SIG-M5 treated with dmso at 0.1 percent for 504 hours (cell line): ENCODE results near the gene FGF14.

Experiments
- DNase-seq: peaks from one replicate; lab custom pipeline; 2025; ENCODE audit not compliant: unreplicated experiment; lab: John Stamatoyannopoulos, UW

The FGF14 gene

GRCh38 chr13:102401766-102402165 is at the start of gene FGF14:
TSS of gene FGF14 (minus strand) at chr13:102402048.
- no peak for DNase-seq

- no peak for DNase-seq
Measured at GRCh38 chr13:102443249-102443648, 41.4 kb upstream of the FGF14 start.

GRCh38 chr13:102441085-102441484 is 39.2 kb upstream of the FGF14 start:
- DNase-seq = no peak

- DNase-seq = no peak
Measured at GRCh38 chr13:102440259-102440936, 38.5 kb upstream of the FGF14 start.

- no peak for DNase-seq
Measured at GRCh38 chr13:102422690-102423089, 20.8 kb upstream of the FGF14 start.

- DNase-seq = no peak
Measured at GRCh38 chr13:102405499-102406100, 3.8 kb upstream of the FGF14 start.

GRCh38 chr13:102402290-102402689 is 442 bp upstream of the FGF14 start:
- no peak for DNase-seq

- no peak for DNase-seq
Measured at GRCh38 chr13:102401265-102401664, 583 bp downstream of the FGF14 start.

- DNase-seq = no peak
Measured at GRCh38 chr13:102400675-102401145, 1.1 kb downstream of the FGF14 start.

GRCh38 chr13:102399791-102400674 is 1.8 kb downstream of the FGF14 start:
- DNase-seq = no peak

GRCh38 chr13:102395939-102396338 is 5.9 kb downstream of the FGF14 start:
- no peak for DNase-seq

- no peak for DNase-seq
Measured at GRCh38 chr13:102395174-102395573, 6.7 kb downstream of the FGF14 start.

GRCh38 chr13:102394158-102395053 is 7.4 kb downstream of the FGF14 start:
- DNase-seq = peak; percentile 41

GRCh38 chr13:102392481-102393209 is 9.2 kb downstream of the FGF14 start:
- DNase-seq = no peak

GRCh38 chr13:102386461-102386860 is 15.4 kb downstream of the FGF14 start:
- no peak for DNase-seq

- no peak for DNase-seq
Measured at GRCh38 chr13:102380012-102380411, 21.8 kb downstream of the FGF14 start.

GRCh38 chr13:102376318-102376717 is 25.5 kb downstream of the FGF14 start:
- DNase-seq = no peak

- DNase-seq = no peak
Measured at GRCh38 chr13:102374726-102375125, 27.1 kb downstream of the FGF14 start.

GRCh38 chr13:102374233-102374632 is 27.6 kb downstream of the FGF14 start:
- DNase-seq = no peak

GRCh38 chr13:102373221-102373620 is 28.6 kb downstream of the FGF14 start:
- DNase-seq = no peak
